OCI-LY7 (cell line): ENCODE data around the gene CLIC4. TPM values are rescaled to one million over a fixed set of nuclear protein-coding genes. Genes with fewer than 3 reads are reported as not detected.

Source experiments
- BruUV-seq: library from RNA; stranded (reverse); fragments of 400-500 nt; replicated peaks from 2 replicates; lab custom pipeline; 2021; lab: Mats Ljungman, UMichigan
- CTCF ChIA-PET: fragments of 300-600 bp; sonication (Branson Sonifier 250); formaldehyde crosslinking; loops from one replicate; lab custom pipeline; 2022; ENCODE audit warnings: antibody characterized with exemption; ENCODE audit not compliant: unreplicated experiment; lab: Charles Lee
- POLR2A ChIA-PET: fragments of 300-600 bp; sonication (Branson Sonifier 250); formaldehyde crosslinking; loops from one replicate; lab custom pipeline; 2022; ENCODE audit warnings: antibody characterized with exemption; lab: Charles Lee
- DNase-seq: peaks from one replicate; pipeline ENCODE4 v3.0.0-alpha.2; 2015; ENCODE audit warnings: low spot score
- H2AFZ ChIP-seq: fragments of 200-600 bp; sonication (generic), shearing (Covaris generic); 2 replicates; pipeline ENCODE4 v1.6.1; 2014; ENCODE audit warnings: mild to moderate bottlenecking, antibody characterized with exemption, low read length, moderate library complexity
- H3K27ac ChIP-seq: fragments of 200-600 bp; sonication (generic); 2 replicates; pipeline ENCODE4 v1.5.1; 2014; ENCODE audit warnings: mixed run types, low read depth, mild to moderate bottlenecking, moderate library complexity, low read length, inconsistent platforms; ENCODE audit not compliant: poor library complexity, severe bottlenecking
- H3K36me3 ChIP-seq: fragments of 200-600 bp; sonication (generic); 2 replicates; pipeline ENCODE4 v1.6.1; 2014; ENCODE audit warnings: mild to moderate bottlenecking, antibody characterized with exemption, low read length, moderate library complexity, mixed read lengths; ENCODE audit not compliant: insufficient read depth
- H3K4me1 ChIP-seq: fragments of 200-600 bp; sonication (generic); 2 replicates; pipeline ENCODE4 v1.5.1; 2014; ENCODE audit warnings: mild to moderate bottlenecking, low read length; ENCODE audit not compliant: insufficient read depth, poor library complexity, severe bottlenecking
- H3K4me2 ChIP-seq: fragments of 200-600 bp; sonication (generic); 2 replicates; pipeline ENCODE4 v1.6.1; 2014; ENCODE audit warnings: mild to moderate bottlenecking, low read length
- H3K4me3 ChIP-seq: fragments of 200-600 bp; sonication (generic); 2 replicates; pipeline ENCODE4 v1.5.1; 2014; ENCODE audit warnings: mild to moderate bottlenecking, low read depth, low read length; ENCODE audit not compliant: poor library complexity, severe bottlenecking
- H3K79me2 ChIP-seq: fragments of 200-600 bp; sonication (generic); 2 replicates; pipeline ENCODE4 v1.6.1; 2016; ENCODE audit warnings: low read depth, mild to moderate bottlenecking, low read length, moderate library complexity, mixed read lengths; ENCODE audit not compliant: insufficient read depth
- H3K9me2 ChIP-seq: fragments of 200-600 bp; sonication (generic); 2 replicates; pipeline ENCODE4 v1.6.1; 2016; ENCODE audit warnings: mild to moderate bottlenecking, low read length, mixed read lengths; ENCODE audit not compliant: insufficient read depth
- H3K9me3 ChIP-seq: fragments of 200-600 bp; sonication (generic); 2 replicates; pipeline ENCODE4 v1.6.1; 2014; ENCODE audit warnings: mild to moderate bottlenecking, mixed run types, low read length, mixed read lengths
- H4K20me1 ChIP-seq: fragments of 200-600 bp; sonication (generic); 2 replicates; pipeline ENCODE4 v1.6.1; 2014; ENCODE audit warnings: mild to moderate bottlenecking, antibody characterized with exemption, low read length, moderate library complexity, mixed read lengths; ENCODE audit not compliant: insufficient read depth
- CTCF ChIP-seq: fragments of 200-600 bp; sonication (generic); conservative IDR thresholded peaks from 2 replicates; pipeline ENCODE4 v1.5.1; 2014; ENCODE audit warnings: mild to moderate bottlenecking, antibody characterized with exemption, low read length, moderate library complexity, mixed read lengths
- EZH2phosphoT487 ChIP-seq: fragments of 200-600 bp; sonication (generic); IDR thresholded peaks from 2 replicates; pipeline ENCODE4 v1.6.1; 2018; ENCODE audit warnings: low read depth, borderline replicate concordance, mild to moderate bottlenecking, mixed run types, antibody characterized with exemption, low read length, moderate library complexity, mixed read lengths
- intact Hi-C: fragments of 100-400 bp; cut with micrococcal nuclease; formaldehyde crosslinking; loops from one replicate; pipeline ENCODE4 v1.10.0; 2022; ENCODE audit not compliant: unreplicated experiment
- total RNA-seq, 2 experiments: library from RNA; depleted of rRNA in 1 of 2; stranded (reverse); fragments of >200 nt in 1 of 2; shearing (Covaris generic) in 1 of 2; gene quantifications; 2 replicates each; pipeline ENCODE4 v1.2.3, GENCODE V29; 2014 to 2022

CLIC4 gene
- total RNA-seq, 2 experiments from 2014 or later = 35.5 to 116 TPM

- intact Hi-C loops = loop anchor here (2.0 to 10.0 kb wide), 5 partner anchors 81 to 685 kb away; partner anchors contain the start of genes MACO1 and SYF2
- POLR2A ChIA-PET = interaction anchor here (0.7 to 1.1 kb wide), 3 partner anchors 18 to 81 kb away, joined by 3 to 5 read pairs (median 3); no protein-coding TSS in a partner anchor
Measured at GRCh38 chr1:24749886-24750285, 4.6 kb downstream of the CLIC4 start.

GRCh38 chr1:24751833-24752232 lies 6.6 kb downstream of the CLIC4 start:
- Histone ChIP-seq H3K79me2 (peaks cover 92% of the 10 kb centered on the region), H3K9me2 (no peaks in the 10 kb centered on the region), H3K36me3 (peaks cover 40% of the 10 kb centered on the region), H2AFZ (no peak overlapping the region), H3K4me3 (peak overlapping the region; percentile 9), H3K9me3 (no peaks in the 10 kb centered on the region), H3K4me1 (peaks cover 63% of the 10 kb centered on the region), H3K4me2 (peak overlapping the region; percentile 69), H4K20me1 (peaks cover 17% of the 10 kb centered on the region), H3K27ac (no peak overlapping the region)
- DNase-seq = no peak
- no TSS peak for BruUV-seq
- CTCF ChIA-PET = no interaction called here
- TF ChIP-seq CTCF (no peak), EZH2phosphoT487 (no peak)
- intact Hi-C loops = no loop called here
- POLR2A ChIA-PET = interaction anchor here (0.5 to 1.4 kb wide), 3 partner anchors 11 to 22 kb away, joined by 3 to 4 read pairs (median 4); no protein-coding TSS in a partner anchor

More at GRCh38 chr1:24749886-24750285, 4.6 kb downstream of the CLIC4 start:
- H3K4me3 ChIP-seq = peak overlapping the region; percentile 94
- H3K9me2 ChIP-seq = no peaks in the 10 kb centered on the region
- H3K9me3 ChIP-seq = no peaks in the 10 kb centered on the region
- CTCF ChIA-PET = no interaction called here
- H3K27ac ChIP-seq = peak overlapping the region; percentile 93
- H3K4me2 ChIP-seq = peak overlapping the region; percentile 69
- H3K4me1 ChIP-seq = peaks cover 63% of the 10 kb centered on the region
- H3K79me2 ChIP-seq = peaks cover 84% of the 10 kb centered on the region
- no TSS peak for BruUV-seq
- peaks cover 40% of the 10 kb centered on the region for H3K36me3 ChIP-seq
- H2AFZ ChIP-seq = no peak overlapping the region
- TF ChIP-seq CTCF (no peak), EZH2phosphoT487 (no peak)
- H4K20me1 ChIP-seq = peaks cover 17% of the 10 kb centered on the region
- DNase-seq = no peak

- Histone ChIP-seq H3K9me2 (no peaks in the 10 kb centered on the region), H3K9me3 (no peaks in the 10 kb centered on the region), H3K27ac (no peak overlapping the region), H3K4me3 (peak overlapping the region; percentile 9), H4K20me1 (peaks cover 17% of the 10 kb centered on the region), H3K79me2 (peaks cover 92% of the 10 kb centered on the region), H3K36me3 (peaks cover 45% of the 10 kb centered on the region), H3K4me1 (peaks cover 59% of the 10 kb centered on the region), H3K4me2 (peak overlapping the region; percentile 69), H2AFZ (no peak overlapping the region)
- intact Hi-C loops = no loop called here
- ChIA-PET CTCF (no interaction called here), POLR2A (interaction anchor here (0.5 to 1.4 kb wide), 4 partner anchors 11 to 21 kb away, joined by 3 to 4 read pairs (median 4); no protein-coding TSS in a partner anchor)
- DNase-seq = peak; percentile 43
- no TSS peak for BruUV-seq
- TF ChIP-seq CTCF = no peak
- TF ChIP-seq EZH2phosphoT487 = no peak
Measured at GRCh38 chr1:24752305-24752704, 7.1 kb downstream of the CLIC4 start.
